ENCODE measurements around the gene IGFN1.

Gene IGFN1

GRCh38 chr1:201184307-201185122, 6.1 kb upstream of the IGFN1 start:
- no peak for DNase-seq (ENCODE audit: low read depth in 2 of 2, low spot score in 1 of 2)

GRCh38 chr1:201185123-201185453, 5.5 kb upstream of the IGFN1 start:
- DNase-seq (ENCODE audit: low read depth in 2 of 2, low spot score in 1 of 2), result no peak

- DNase-seq (ENCODE audit: low read depth in 2 of 2, low spot score in 1 of 2), result no peak
Observed at GRCh38 chr1:201185527-201186128, 5.0 kb upstream of the IGFN1 start.

- DNase-seq (ENCODE audit: low read depth in 2 of 2, low spot score in 1 of 2), result no peak
Observed at GRCh38 chr1:201186192-201186591, 4.4 kb upstream of the IGFN1 start.

- DNase-seq (ENCODE audit: low read depth in 2 of 2, low spot score in 1 of 2), result no peak
Observed at GRCh38 chr1:201189085-201189484, 1.5 kb upstream of the IGFN1 start.

- DNase-seq (ENCODE audit: low read depth in 2 of 2, low spot score in 1 of 2), result no peak
Observed at GRCh38 chr1:201190005-201190404, 619 bp upstream of the IGFN1 start.

- no peak for DNase-seq (ENCODE audit: low read depth in 2 of 2, low spot score in 1 of 2)
Observed at GRCh38 chr1:201191653-201192260, 1.1 kb downstream of the IGFN1 start.

- no peak for DNase-seq (ENCODE audit: low read depth in 2 of 2, low spot score in 1 of 2)
Observed at GRCh38 chr1:201192261-201192788, 1.7 kb downstream of the IGFN1 start.

GRCh38 chr1:201194046-201194445, 3.4 kb downstream of the IGFN1 start:
- no peak for DNase-seq (ENCODE audit: low read depth in 2 of 2, low spot score in 1 of 2)

- DNase-seq (ENCODE audit: low read depth in 2 of 2, low spot score in 1 of 2), result no peak
Observed at GRCh38 chr1:201198598-201198997, 8.0 kb downstream of the IGFN1 start.

GRCh38 chr1:201205036-201205435, 14.4 kb downstream of the IGFN1 start:
- no peak for DNase-seq (ENCODE audit: low read depth in 2 of 2, low spot score in 1 of 2)

GRCh38 chr1:201206176-201206575, 15.6 kb downstream of the IGFN1 start:
- DNase-seq (ENCODE audit: low read depth in 2 of 2, low spot score in 1 of 2), result no peak

- no peak for DNase-seq (ENCODE audit: low read depth in 2 of 2, low spot score in 1 of 2)
Observed at GRCh38 chr1:201207046-201207445, 16.4 kb downstream of the IGFN1 start.

GRCh38 chr1:201208236-201208635, 17.6 kb downstream of the IGFN1 start:
- DNase-seq (ENCODE audit: low read depth in 2 of 2, low spot score in 1 of 2), result no peak

GRCh38 chr1:201212056-201212455, 21.4 kb downstream of the IGFN1 start:
- no peak for DNase-seq (ENCODE audit: low read depth in 2 of 2, low spot score in 1 of 2)

GRCh38 chr1:201212461-201213055, 21.9 kb downstream of the IGFN1 start:
- DNase-seq (ENCODE audit: low read depth in 2 of 2, low spot score in 1 of 2), result no peak

- no peak for DNase-seq (ENCODE audit: low read depth in 2 of 2, low spot score in 1 of 2)
Observed at GRCh38 chr1:201213106-201213770, 22.6 kb downstream of the IGFN1 start.

GRCh38 chr1:201213926-201214325, 23.3 kb downstream of the IGFN1 start:
- DNase-seq (ENCODE audit: low read depth in 2 of 2, low spot score in 1 of 2), result no peak

GRCh38 chr1:201214461-201214860, 23.8 kb downstream of the IGFN1 start:
- DNase-seq (ENCODE audit: low read depth in 2 of 2, low spot score in 1 of 2), result no peak

GRCh38 chr1:201214886-201215285, 24.3 kb downstream of the IGFN1 start:
- DNase-seq (ENCODE audit: low read depth in 2 of 2, low spot score in 1 of 2), result no peak

Data from stimulated activated CD8-positive, alpha-beta memory T cell treated with anti-CD3 and anti-CD28 coated beads, Interleukin-4, amount 100 ng/mL, for 4 hours (primary cell).